ENCODE data around the gene VTI1A.
"Not testable (repeated sequence)": the region's sequence is repeated elsewhere in the genome, so short reads cannot be mapped to it uniquely, and the experiment has no call there.

DNA sequence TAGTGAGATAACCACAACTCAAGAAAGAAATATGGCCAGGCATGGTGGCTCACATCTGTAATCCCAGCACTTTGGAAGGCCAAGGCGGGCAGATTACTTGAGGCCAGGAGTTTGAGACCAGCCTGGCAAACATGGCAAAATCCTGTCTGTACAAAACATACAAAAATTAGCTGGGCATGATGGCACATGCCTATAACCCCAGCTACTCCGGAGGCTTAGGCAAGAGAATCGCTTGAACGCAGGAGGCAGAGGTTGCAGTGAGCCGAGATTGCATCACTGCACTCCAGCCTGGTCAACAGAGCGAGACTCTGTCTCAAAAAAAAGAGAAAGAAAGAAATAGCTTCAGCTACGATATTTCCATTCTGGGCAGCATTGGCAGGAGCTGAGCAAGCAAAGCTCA lies 143.8 kb downstream of the VTI1A start:
- TF ChIP-seq, protein P1, sequence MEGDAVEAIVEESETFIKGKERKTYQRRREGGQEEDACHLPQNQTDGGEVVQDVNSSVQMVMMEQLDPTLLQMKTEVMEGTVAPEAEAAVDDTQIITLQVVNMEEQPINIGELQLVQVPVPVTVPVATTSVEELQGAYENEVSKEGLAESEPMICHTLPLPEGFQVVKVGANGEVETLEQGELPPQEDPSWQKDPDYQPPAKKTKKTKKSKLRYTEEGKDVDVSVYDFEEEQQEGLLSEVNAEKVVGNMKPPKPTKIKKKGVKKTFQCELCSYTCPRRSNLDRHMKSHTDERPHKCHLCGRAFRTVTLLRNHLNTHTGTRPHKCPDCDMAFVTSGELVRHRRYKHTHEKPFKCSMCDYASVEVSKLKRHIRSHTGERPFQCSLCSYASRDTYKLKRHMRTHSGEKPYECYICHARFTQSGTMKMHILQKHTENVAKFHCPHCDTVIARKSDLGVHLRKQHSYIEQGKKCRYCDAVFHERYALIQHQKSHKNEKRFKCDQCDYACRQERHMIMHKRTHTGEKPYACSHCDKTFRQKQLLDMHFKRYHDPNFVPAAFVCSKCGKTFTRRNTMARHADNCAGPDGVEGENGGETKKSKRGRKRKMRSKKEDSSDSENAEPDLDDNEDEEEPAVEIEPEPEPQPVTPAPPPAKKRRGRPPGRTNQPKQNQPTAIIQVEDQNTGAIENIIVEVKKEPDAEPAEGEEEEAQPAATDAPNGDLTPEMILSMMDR (IDR thresholded peaks at IDR 0.05) = not testable (repeated sequence)
- TF ChIP-seq EP300 (IDR thresholded peaks at IDR 0.05) = not testable (repeated sequence)

Measured in sigmoid colon (tissue), 4 donors.